K562 (cell line): ENCODE measurements around the gene COL4A5. TPM values are rescaled to one million over a fixed set of nuclear protein-coding genes. Genes with fewer than 3 reads are reported as not detected.

Experiments
- ATAC-seq: fragments of 200-7000 bp; cut with Tn5 transposase; 3 replicates; pipeline ENCODE4 v1.9.1; 2020; ENCODE audit warnings: moderate library complexity
- BruUV-seq: library from RNA; stranded (reverse); fragments of 400-500 nt; replicated peaks from 2 replicates; lab custom pipeline; 2021; lab: Mats Ljungman, UMichigan
- CTCF ChIA-PET: fragments of 300-600 bp; formaldehyde crosslinking; extraction: SDS; loops from one replicate; lab custom pipeline; 2021; ENCODE audit warnings: low intra/inter-chr PET ratio; lab: Yijun Ruan, JAX
- POLR2A ChIA-PET: fragments of 300-600, 350-650 bp; sonication (Branson Sonifier 250); formaldehyde crosslinking; extraction: SDS; loops from one replicate; lab custom pipeline; 2021; ENCODE audit warnings: antibody characterized with exemption, inconsistent platforms; lab: Yijun Ruan, JAX
- DNase-seq, 4 experiments: peaks; one replicate each; pipeline versions ENCODE4 v3.0.0 to v3.0.0-alpha.2; 2011 to 2018; ENCODE audit warnings: low spot score in 3 of 4, mixed read lengths in 3 of 4; ENCODE audit errors: extremely low read depth in 1 of 4
- FAIRE-seq: peaks from 2 replicates; lab custom pipeline; 2011; peaks lifted over from hg19 to GRCh38; lab: Jason Lieb, UNC
- H2AFZ ChIP-seq: 2 replicates; pipeline ENCODE4 v1.6.0; 2011; ENCODE audit warnings: low read depth, low read length, control low read depth, inconsistent platforms
- H3K27ac ChIP-seq: fragments of 200-600 bp; 3 replicates; pipeline ENCODE4 v1.8.0; 2011; ENCODE audit warnings: low read depth, mild to moderate bottlenecking, control low read depth, inconsistent platforms, low read length, moderate library complexity, mixed read lengths; ENCODE audit errors: extremely low read depth
- H3K27me3 ChIP-seq, 2 experiments: fragments of 300-600 bp in 1 of 2; 2 replicates in 1 of 2; 3 replicates in 1 of 2; pipeline versions ENCODE4 v1.6.0 to v1.8.0; 2011; ENCODE audit warnings: inconsistent platforms in 2 of 2, low read length in 2 of 2, mild to moderate bottlenecking in 1 of 2, mixed read lengths in 1 of 2, moderate library complexity in 1 of 2; ENCODE audit not compliant: control insufficient read depth in 2 of 2, insufficient read depth in 2 of 2
- H3K36me3 ChIP-seq: fragments of 300-600 bp; 3 replicates; pipeline ENCODE4 v1.8.0; 2011; ENCODE audit warnings: mild to moderate bottlenecking, low read length, inconsistent platforms; ENCODE audit not compliant: control insufficient read depth, insufficient read depth
- H3K4me1 ChIP-seq, 2 experiments: fragments of 200-600 bp in 1 of 2; replicated peaks in 1 of 2; 2 replicates in 1 of 2; 3 replicates in 1 of 2; pipeline versions ENCODE4 v1.5.1 to v1.8.0; 2011; ENCODE audit warnings: inconsistent platforms in 2 of 2, low read length in 2 of 2, mild to moderate bottlenecking in 1 of 2, mixed read lengths in 1 of 2, moderate library complexity in 1 of 2; ENCODE audit not compliant: control insufficient read depth in 2 of 2, insufficient read depth in 2 of 2
- H3K4me2 ChIP-seq: 2 replicates; pipeline ENCODE4 v1.6.1; 2011; ENCODE audit warnings: low read length, control low read depth, inconsistent platforms, mixed read lengths; ENCODE audit not compliant: insufficient read depth
- H3K4me3 ChIP-seq: fragments of 200-600 bp; sonication (generic), shearing (Covaris generic); 2 replicates; pipeline ENCODE4 v1.5.1; 2016; ENCODE audit warnings: control low read depth, inconsistent platforms
- H3K79me2 ChIP-seq: fragments of 200-600 bp; 3 replicates; pipeline ENCODE4 v1.8.0; 2011; ENCODE audit warnings: low read length, inconsistent platforms; ENCODE audit not compliant: control insufficient read depth, insufficient read depth
- H3K9ac ChIP-seq, 2 experiments: 2 replicates each; pipeline versions ENCODE4 v1.6.0 to v1.6.1; 2011; ENCODE audit warnings: low read depth in 2 of 2, low read length in 2 of 2, control low read depth in 1 of 2, inconsistent platforms in 1 of 2, mild to moderate bottlenecking in 1 of 2, mixed read lengths in 1 of 2; ENCODE audit not compliant: insufficient read depth in 1 of 2
- H3K9me1 ChIP-seq: one replicate; pipeline ENCODE4 v1.6.0; 2011; ENCODE audit warnings: inconsistent platforms, mild to moderate bottlenecking, low read length, moderate library complexity; ENCODE audit not compliant: control insufficient read depth, insufficient read depth
- H3K9me3 ChIP-seq: replicated peaks from 2 replicates; pipeline ENCODE4 v1.5.1; 2011; ENCODE audit warnings: low read depth, low read length, inconsistent platforms; ENCODE audit not compliant: control insufficient read depth, insufficient read depth
- H4K20me1 ChIP-seq: replicated peaks from 2 replicates; pipeline ENCODE4 v1.6.1; 2011; ENCODE audit warnings: low read length, inconsistent platforms, mixed read lengths; ENCODE audit not compliant: control insufficient read depth, insufficient read depth
- C11orf30 ChIP-seq: fragments of 450-650 bp; IDR thresholded peaks from 2 replicates; pipeline ENCODE4 v1.6.1; 2016; ENCODE audit warnings: low read depth, mild to moderate bottlenecking
- ELF1 ChIP-seq: fragments of 200-800 bp; sonication (Bioruptor generic); IDR thresholded peaks from 2 replicates; pipeline ENCODE4 v1.6.1; 2016; ENCODE audit warnings: missing genetic modification characterization, missing compliant biosample characterization
- PRMT5 ChIP-seq: sonication (generic); formaldehyde crosslinking; IDR thresholded peaks from 2 replicates; pipeline ENCODE4 v1.5.0; 2020; ENCODE audit warnings: missing genetic modification reagents
- ZNF134 ChIP-seq: fragments of 250-450 bp; sonication (Bioruptor Pico); conservative IDR thresholded peaks from 2 replicates; pipeline ENCODE4 v1.4.0; 2020
- ZNF277 ChIP-seq: fragments of 250-450 bp; sonication (Bioruptor Pico); IDR thresholded peaks from 2 replicates; pipeline ENCODE4 v1.8.0; 2022; ENCODE audit warnings: inconsistent platforms, mild to moderate bottlenecking, moderate library complexity, borderline replicate concordance
- ZNF316 ChIP-seq: fragments of 450-650 bp; IDR thresholded peaks from 2 replicates; pipeline ENCODE4 v1.6.1; 2016
- ZNF395 ChIP-seq: fragments of 200-800 bp; sonication (Bioruptor generic); IDR thresholded peaks from 2 replicates; pipeline ENCODE4 v1.6.1; 2017; ENCODE audit warnings: missing genetic modification characterization, missing compliant biosample characterization
- ZNF561 ChIP-seq: fragments of 450-650 bp; formaldehyde crosslinking; conservative IDR thresholded peaks from 2 replicates; pipeline ENCODE4 v1.4.0; 2020; ENCODE audit warnings: mild to moderate bottlenecking, moderate library complexity
- WGBS: fragments of 100-300 bp; shearing (Covaris generic); methylation state at CpG from one replicate; pipeline ENCODE4 v1.1.6; 2016; ENCODE audit warnings: low coverage, mixed read lengths; ENCODE audit not compliant: insufficient coverage; ENCODE audit errors: missing lambda C conversion rate; 5-methylcytosine and 5-hydroxymethylcytosine counted together
- in situ Hi-C: fragments of 300-500 bp; cut with MboI; formaldehyde crosslinking; loops from 4 replicates; pipeline ENCODE4 v1.15.0; 2018; ENCODE audit warnings: inconsistent platforms, mixed read lengths
- intact Hi-C: fragments of 100-400 bp; cut with micrococcal nuclease; formaldehyde crosslinking; loops from 2 replicates; pipeline ENCODE4 v1.14.2; 2022
- polyA plus RNA-seq, 8 experiments: library from polyadenylated mRNA; depleted of rRNA in 4 of 8; stranded (reverse) in 5 of 8; unstranded in 3 of 8; fragments of >200 nt; fragmentation: Nextera tagmentation in 2 of 8; fragmentation: Illumina TruSeq in 1 of 8; extraction: Ambion mirVana in 2 of 8; extraction: Trizol in 1 of 8; gene quantifications; 2 replicates each; pipeline versions ENCODE4 v1.2.1 to v1.2.3, GENCODE V29; 2011 to 2014; ENCODE audit warnings: inconsistent platforms in 1 of 8, missing spikeins in 1 of 8
- total RNA-seq, 7 experiments: library from RNA; depleted of rRNA in 6 of 7; stranded (reverse); fragments of >200 nt in 6 of 7; fragmentation: Illumina TruSeq in 2 of 7; extraction: Trizol in 2 of 7; gene quantifications; 2 replicates each; pipeline versions ENCODE4 v1.2.1 to v1.2.3, GENCODE V29; 2011 to 2021; ENCODE audit warnings: low replicate concordance in 1 of 7

The COL4A5 gene
- total and polyA plus RNA-seq, 9 of the 15 experiments (the other 6 are each of a cell fraction or from before 2014, with no cell fraction given) = 0.66 to 2.5 (median 1.8) TPM

GRCh38 chrX:108671526-108671925 is 231.9 kb downstream of the COL4A5 start:
- FAIRE-seq = no peak
- H3K27me3 ChIP-seq = no peaks in the 10 kb centered on the region
- H3K79me2 ChIP-seq = no peaks in the 10 kb centered on the region

GRCh38 chrX:108696690-108697089 is 257.1 kb downstream of the COL4A5 start:
- WGBS = 11% methylated on average over 3 of the region's 3 CpGs
- POLR2A ChIA-PET = no interaction called here
- in situ Hi-C loops (loop anchor here (25.0 kb wide), 1 partner anchor 509 kb away; no protein-coding TSS in a partner anchor), intact Hi-C loops (loop anchor here (5.0 kb wide), 2 partner anchors 686 to 781 kb away; no protein-coding TSS in a partner anchor)
- H3K36me3 ChIP-seq = no peaks in the 10 kb centered on the region
- H3K4me1 ChIP-seq = no peaks in the 10 kb centered on the region
- no peak for FAIRE-seq
- H3K79me2 ChIP-seq = no peaks in the 10 kb centered on the region
- 0 out of 2 replicates have a peak, but pooled peaks have one; percentile 18 for TF ChIP-seq C11orf30
- TF ChIP-seq ZNF316 = 0 out of 2 replicates have a peak, but pooled peaks have one; percentile 40
- TF ChIP-seq ZNF395 (CRISPR knock-in tag) = no peak
- no peak overlapping the region for H3K27ac ChIP-seq
- no peaks in the 10 kb centered on the region for H3K9me1 ChIP-seq
- no peaks in the 10 kb centered on the region for H4K20me1 ChIP-seq
- no peak overlapping the region for H3K4me2 ChIP-seq
- no peaks in the 10 kb centered on the region for H3K9me3 ChIP-seq
- no peak overlapping the region for H3K4me3 ChIP-seq
- no peak for ATAC-seq
- no peak for DNase-seq
- H3K9ac ChIP-seq = no peak overlapping the region
- CTCF ChIA-PET = no interaction called here
- H2AFZ ChIP-seq = no peak overlapping the region
- H3K27me3 ChIP-seq = no peaks in the 10 kb centered on the region
- BruUV-seq = no TSS peak

More at GRCh38 chrX:108671526-108671925, 231.9 kb downstream of the COL4A5 start:
- 6% methylated on average over 2 of the region's 2 CpGs for WGBS
- TF ChIP-seq ELF1 (tag) (no peak), ZNF277 (CRISPR knock-in tag) (no peak), ZNF134 (CRISPR knock-in tag) (no peak), PRMT5 (CRISPR knock-in tag) (no peak), ZNF561 (no peak)
- no peak overlapping the region for H3K4me3 ChIP-seq
- intact Hi-C loops (no loop called here), in situ Hi-C loops (no loop called here)
- no peak overlapping the region for H3K9ac ChIP-seq
- H3K27ac ChIP-seq = no peak overlapping the region
- no peak overlapping the region for H3K4me2 ChIP-seq
- ChIA-PET CTCF (no interaction called here), POLR2A (no interaction called here)
- no peaks in the 10 kb centered on the region for H3K36me3 ChIP-seq
- H3K9me3 ChIP-seq = no peaks in the 10 kb centered on the region
- no peaks in the 10 kb centered on the region for H3K9me1 ChIP-seq
- no peak for ATAC-seq
- no TSS peak for BruUV-seq
- no peaks in the 10 kb centered on the region for H4K20me1 ChIP-seq
- H2AFZ ChIP-seq = no peak overlapping the region
- DNase-seq = no peak
- H3K4me1 ChIP-seq = no peaks in the 10 kb centered on the region
